GM18505 (cell line): Measurements from ENCODE around the gene CD99L2.

Experiments
- ATAC-seq: cut with Tn5 transposase; IDR thresholded peaks from one replicate; pipeline ENCODE4 v1.9.1; 2021; ENCODE audit not compliant: unreplicated experiment
- POLR2A ChIP-seq: IDR thresholded peaks from 4 replicates; pipeline ENCODE4 v1.6.1; 2011; ENCODE audit warnings: borderline replicate concordance; ENCODE audit not compliant: insufficient read depth, insufficient read length; ENCODE audit errors: extremely low read depth

CD99L2 gene

DNA sequence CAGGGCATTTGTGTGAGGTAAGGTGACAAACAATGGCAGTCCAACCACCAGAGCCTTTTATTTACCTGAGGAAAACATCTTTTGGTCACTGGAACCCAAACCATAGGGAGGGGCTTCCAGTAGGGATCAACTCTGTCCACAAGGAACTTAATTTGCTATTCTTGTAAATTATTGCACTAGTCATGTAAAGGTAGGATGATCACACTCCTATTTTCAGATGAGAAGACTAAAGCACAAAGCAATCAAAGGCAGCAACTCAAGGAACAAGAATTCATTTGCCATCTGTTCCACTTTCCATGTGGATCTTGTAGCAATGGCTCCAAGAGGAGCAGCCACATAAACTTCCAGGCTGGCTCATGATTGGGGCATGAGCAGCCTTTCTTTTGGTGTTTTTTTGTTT is 35.3 kb downstream of the CD99L2 start:
- TF ChIP-seq POLR2A, result no peak
- no peak for ATAC-seq

DNA sequence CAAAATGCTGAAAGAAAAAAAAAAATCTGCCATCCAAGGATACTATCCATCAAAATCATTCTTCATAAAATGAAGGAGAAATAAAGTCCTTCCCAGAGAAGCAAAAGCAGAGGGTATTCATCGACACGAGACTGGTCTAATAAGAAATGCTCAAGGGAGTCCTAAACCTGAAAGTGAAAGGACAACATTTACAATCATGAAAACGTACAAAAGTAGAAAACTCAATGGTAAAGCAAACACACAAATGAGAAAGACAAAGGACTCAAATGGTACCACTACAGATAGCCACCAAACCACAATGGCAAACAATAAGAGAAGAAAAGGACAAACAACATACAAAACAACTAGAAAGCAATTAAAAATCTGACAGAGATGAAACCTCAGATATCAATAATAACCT is 41.0 kb downstream of the CD99L2 start:
- no peak for ATAC-seq
- no peak for TF ChIP-seq POLR2A

DNA sequence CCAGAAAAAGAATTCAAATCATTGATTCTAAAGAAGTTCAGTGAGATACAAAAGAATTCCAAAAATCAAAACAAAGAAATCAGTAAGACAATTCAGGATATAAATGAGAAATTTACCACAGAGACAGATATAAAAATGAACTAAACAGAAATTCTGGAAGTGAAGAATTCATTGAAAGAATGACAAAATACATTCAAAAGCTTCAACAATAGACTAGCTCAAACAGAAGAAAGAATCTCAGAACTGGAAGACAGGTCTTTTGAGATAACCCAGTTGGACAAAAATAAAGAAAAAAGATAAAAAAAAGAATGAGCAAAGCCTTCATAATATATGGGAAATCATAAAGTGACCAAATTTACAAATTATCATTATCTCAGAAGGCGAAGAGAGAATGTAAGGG is 41.7 kb downstream of the CD99L2 start:
- no peak for ATAC-seq
- no peak for TF ChIP-seq POLR2A

DNA sequence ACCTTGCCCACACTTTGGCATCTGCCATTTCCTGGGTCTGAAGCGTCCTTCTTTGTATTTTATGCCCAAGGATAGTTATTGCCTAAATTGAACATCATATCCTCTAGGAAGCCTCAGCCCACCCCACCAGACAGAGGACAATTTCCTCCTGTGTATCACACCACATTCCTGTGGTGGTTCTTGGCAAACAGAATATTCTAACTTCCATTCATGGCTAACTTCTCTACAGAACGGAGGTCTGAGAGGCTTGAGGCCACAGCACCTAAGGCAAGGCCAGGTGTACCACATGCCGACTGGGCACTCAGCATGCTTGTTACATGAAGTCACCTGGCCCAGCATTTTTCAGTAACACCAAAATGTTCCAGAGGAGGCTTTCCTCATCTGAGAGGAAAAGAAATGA is 42.4 kb downstream of the CD99L2 start:
- TF ChIP-seq POLR2A, result no peak
- no peak for ATAC-seq

DNA sequence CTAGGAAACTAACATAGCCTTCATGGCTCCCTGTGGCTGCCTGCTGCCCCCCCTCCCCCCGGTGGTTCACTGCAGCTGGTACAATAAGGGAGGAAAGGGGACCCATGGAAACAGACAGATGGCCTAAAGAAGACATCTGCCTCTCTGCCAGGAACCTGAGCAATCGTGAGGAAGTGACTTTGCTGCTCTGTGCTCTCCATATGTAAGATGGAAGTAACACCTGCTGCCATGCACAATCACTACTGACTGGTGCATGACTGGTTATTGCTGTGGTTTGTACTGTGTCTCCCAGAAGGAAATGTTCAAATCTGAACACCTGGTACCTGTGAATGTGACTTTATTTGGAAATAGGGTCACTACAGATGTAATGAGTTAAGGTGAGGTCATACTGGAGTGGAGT is 43.6 kb downstream of the CD99L2 start:
- ATAC-seq, result no peak
- TF ChIP-seq POLR2A, result no peak

DNA sequence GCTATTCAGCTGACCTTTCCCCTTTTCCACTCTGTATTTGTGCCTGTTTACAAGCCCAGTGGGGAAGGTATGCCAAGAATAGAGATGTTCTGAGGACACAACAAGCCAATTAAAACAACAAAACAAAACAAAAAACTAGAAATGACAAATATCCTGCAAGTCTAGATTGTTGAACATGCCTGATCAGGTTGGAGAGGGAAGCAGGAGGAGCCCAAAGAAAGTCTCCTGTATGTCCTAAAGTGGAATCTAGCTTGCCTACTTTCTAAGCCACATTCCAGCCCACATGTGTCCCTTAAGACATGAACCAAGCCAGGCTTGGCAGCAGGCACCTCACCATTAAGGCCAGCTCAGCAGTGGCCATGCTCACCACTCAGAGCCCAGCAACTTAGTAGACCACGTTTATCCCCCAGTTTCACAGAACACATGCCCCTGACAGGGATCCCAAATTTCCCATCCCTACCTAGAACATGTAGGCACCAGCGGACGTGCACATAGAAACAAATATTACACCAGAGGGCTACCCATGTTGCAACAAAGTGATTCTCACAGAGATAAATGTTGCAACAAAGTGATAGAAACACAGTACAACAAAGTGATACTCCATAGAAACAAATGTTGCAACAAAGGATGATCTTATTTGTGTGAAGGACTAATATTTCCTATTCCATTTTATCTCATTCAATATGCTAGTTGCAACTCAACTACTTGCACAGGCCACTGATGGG is 48.3 kb downstream of the CD99L2 start:
- no peak for TF ChIP-seq POLR2A
- no peak for ATAC-seq

DNA sequence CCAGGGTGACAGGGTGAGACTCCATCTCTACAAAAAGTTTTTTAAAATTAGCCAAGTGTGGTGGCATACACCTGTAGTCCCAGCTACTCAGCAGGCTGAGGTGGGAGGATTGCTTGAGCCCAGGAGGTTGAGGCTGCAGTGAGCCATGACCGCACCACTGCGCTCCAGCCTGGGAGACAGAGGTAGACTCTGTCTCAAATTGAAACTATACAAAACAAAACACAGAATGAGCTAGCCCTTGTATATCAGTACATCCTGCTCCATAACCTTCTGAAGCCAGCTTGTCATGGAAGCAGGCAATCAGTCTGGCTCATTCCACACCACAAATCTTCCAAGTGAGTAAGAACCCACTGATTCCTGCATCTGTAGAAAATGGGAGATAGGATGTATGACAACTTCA is 49.0 kb downstream of the CD99L2 start:
- ATAC-seq, result no peak

DNA sequence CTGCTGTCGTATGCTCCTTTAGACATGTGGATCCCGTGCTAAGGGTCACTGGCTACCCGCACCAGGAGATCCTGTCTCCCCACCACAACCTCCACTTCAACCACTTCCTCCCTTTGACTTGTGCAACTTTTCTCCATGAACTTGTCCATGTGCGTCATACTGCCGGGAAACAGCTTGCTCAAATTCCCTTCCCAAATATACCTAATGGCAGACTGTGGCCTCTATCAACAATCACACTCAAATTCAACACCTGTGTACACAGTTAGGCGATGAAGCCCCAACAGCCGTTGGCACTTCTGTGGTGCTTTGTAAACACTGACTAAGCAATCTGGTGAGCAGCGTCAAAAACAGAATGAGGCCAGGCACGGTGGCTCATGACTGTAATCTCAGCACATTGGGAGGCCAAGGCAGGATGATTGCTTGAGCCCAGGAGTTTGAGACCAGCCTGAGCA is 49.5 kb downstream of the CD99L2 start:
- ATAC-seq, result no peak

More for the DNA sequence above, 49.0 kb downstream of the CD99L2 start:
- no peak for TF ChIP-seq POLR2A

DNA sequence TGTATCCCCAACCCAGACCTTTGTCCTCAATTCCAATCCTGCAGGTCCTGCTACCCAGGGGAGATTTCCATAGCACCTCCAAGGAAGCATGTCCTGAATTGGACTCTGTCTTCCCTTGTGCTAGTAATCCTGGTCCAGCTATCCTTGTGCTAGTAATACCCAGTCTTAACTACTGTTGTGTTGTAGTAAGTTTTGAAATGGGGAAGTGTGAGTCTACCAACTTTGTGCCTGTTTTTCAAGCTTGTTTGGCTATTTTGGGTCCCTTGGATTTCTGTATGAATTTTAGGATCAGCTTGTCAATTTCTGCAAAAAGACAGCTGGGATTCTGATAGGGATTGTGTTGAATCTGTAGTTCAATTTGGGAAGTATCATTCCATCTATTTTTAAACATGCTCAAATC is 51.4 kb downstream of the CD99L2 start:
- ATAC-seq, result no peak
- TF ChIP-seq POLR2A, result no peak

More for the DNA sequence above, 49.5 kb downstream of the CD99L2 start:
- no peak for TF ChIP-seq POLR2A

DNA sequence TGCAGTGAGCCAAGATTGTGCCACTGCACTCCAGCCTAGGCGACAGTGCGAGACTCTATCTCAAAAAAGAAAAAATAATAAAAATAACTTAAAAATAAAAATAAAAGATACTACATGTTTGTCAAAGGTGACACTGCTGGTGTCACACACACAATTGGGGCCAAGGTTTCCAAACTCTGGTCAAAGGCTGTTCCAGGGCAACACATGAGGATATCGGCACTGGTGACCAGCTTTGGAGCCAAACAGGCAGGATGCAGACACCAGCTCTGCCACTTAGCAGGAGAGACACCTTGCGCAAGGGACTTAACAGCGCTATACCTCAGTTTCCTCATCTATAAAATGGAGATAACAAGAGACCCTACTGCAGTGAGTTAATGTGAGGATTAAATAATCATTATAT is 52.3 kb downstream of the CD99L2 start:
- no peak for TF ChIP-seq POLR2A

DNA sequence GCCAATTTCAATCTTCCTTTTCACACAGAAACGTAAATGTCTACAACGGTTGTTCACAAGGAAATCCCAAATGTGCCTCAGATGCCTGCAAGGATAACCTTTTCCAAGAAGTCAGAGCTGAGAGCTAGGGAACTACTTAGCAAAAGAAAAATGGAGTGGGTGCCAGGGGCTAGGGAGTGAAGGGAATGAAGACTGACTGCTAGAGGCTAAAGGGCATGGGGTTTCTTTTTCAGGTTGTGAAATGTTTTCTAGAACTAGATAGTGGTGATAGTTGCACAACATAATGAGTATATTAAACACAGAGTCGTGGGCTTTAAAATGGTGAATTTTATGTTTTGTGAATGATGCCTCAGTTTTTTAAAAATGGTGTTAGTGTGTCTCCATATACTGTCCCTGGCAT is 53.4 kb downstream of the CD99L2 start:
- no peak for ATAC-seq
- no peak for TF ChIP-seq POLR2A

More for the DNA sequence above, 52.3 kb downstream of the CD99L2 start:
- no peak for ATAC-seq

DNA sequence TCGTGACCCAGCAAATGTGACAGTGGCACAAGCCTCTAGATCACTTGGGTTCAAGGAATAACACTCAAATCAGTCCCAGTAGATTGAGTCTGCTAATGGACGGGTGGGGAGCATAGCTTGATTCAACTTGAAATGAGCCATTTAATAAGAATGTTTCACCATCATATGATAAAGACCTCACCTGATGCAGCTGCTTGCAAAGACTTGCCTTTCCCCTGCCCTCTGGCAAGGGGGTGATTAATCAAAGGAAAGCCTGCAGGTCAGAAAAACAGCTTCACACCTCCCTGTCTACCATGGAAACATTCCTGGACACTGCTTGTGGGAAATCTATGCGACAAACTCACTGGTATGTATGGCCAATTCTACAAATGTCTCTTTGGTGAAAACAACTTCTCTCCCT is 54.5 kb downstream of the CD99L2 start:
- no peak for TF ChIP-seq POLR2A
- ATAC-seq, result no peak

DNA sequence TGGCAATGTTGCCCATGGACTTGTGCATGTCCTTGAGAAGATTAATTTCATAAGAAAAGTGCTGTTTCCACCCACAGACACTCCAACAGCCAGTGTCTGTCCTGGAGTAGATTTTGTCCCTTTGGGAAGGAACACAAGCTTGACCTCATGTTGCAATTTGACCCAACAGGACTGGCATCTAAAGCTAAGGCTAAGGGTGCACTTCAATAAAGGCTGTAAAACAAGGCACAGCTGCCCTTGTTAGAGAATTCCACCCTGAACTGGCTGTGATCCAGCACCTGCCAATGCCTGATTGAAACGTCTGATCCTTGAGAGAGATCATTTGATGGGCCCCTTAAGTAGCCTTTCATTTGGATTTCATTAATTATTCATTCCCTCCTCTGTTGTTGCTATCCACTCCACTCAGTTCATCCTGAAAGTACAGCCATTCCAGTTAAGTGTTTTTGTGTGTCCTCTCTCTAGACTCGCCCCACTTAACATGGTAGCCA is 56.2 kb downstream of the CD99L2 start:
- no peak for ATAC-seq
- no peak for TF ChIP-seq POLR2A

DNA sequence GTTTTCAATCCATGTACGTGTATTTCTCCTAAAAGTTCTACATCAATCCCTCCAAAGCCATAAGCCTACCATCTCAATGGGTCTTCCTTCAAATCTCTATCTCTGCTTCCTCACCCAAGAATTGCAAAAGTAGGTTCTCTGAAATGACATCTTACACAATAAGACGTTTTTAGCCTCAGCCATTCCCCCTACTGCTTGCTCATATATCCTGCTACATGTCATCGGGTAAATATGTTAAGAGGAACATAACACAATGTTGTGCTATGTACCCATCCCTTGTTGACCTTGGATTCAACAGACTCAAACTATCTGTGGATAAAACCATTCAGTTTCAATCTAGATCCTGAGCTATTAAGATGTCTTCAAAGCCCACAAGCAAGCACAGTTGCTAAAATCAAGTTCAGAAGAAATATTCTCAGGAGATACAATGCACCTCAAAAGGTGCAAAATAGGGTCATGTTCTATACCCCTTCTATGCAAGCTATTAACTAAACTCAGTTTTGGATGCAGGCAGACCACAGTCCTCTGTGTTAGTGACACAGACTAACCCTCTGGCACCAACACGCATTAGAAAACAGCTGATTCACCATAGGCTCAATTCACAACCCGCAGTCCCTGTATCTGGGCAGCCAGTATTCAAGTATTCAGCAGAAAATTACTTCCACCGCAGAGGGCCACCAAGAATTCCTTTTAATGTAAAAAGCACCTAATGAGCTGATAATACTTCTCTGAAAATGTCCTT is 56.8 kb downstream of the CD99L2 start:
- no peak for ATAC-seq
- TF ChIP-seq POLR2A, result no peak
